Fibroblast of skin of back (primary cell): ENCODE measurements around the gene LINGO3.
A peak's percentile ranks its signal among the peaks of the same experiment; 100 is the strongest.

Source experiments
- DNase-seq: peaks from one replicate; pipeline ENCODE4 v3.0.0-alpha.2; 2013

LINGO3 gene

GRCh38 chr19:2326699-2327360 lies 18.9 kb upstream of the LINGO3 start:
- no peak for DNase-seq

- no peak for DNase-seq
These were observed 17.5 kb upstream of the LINGO3 start for GRCh38 chr19:2325281-2326046.

DNA sequence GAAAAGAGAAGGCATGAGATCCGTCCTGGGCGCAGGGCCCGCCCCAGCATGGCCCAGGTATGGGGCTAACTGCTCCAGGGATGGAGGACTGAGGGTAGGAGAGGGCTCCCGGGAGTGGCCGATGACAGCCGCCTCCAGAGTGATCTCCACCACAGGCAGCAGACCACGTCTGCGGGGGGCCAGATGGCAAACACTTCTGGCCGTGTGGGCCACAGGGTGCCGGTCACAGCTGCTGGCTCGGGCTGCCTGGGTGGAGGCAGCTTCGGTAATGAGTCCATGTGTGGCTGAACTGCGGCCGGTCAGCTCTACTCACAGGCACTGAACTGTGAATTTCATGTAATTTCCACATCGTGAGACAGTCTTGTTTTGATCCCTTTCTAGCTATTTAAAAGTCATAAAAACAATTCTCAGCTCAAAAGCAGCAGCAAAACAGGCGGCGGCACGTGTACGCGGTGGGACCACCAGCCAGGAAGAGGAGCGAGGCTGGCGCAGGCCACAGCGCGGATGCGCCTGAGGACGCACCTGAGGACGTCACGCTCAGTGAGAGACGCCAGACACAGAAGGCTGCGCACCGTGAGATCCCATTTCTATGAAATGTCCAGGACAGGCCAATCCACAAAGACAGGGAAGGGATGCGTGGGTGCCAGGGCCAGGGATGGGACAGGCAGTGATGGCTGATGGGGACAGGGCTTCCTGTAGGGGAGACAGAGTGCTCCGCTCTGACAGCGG lies 16.4 kb upstream of the LINGO3 start:
- DNase-seq, result no peak

DNA sequence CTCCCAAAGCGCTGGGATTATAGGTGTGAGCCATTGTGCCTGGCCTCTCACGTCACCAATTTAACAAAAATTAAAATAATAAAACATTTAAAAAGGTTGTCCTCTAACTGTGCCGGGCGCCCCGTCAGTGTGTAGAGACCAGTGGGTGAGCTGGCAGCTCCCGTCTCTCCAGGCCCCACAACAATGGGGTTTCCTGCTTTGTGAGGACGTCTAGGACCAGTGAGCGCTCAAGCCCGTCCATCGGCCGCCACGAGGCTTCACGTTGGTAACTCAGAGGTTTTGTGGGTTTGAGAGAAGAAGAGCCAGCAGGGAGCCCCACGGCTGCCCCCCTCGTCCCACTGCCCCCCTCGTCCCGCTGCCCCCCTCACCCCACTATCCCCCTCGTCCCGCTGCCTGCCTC lies 15.8 kb upstream of the LINGO3 start:
- no peak for DNase-seq

GRCh38 chr19:2321565-2322283 lies 13.8 kb upstream of the LINGO3 start:
- no peak for DNase-seq

- DNase-seq, result no peak
These were observed 13.0 kb upstream of the LINGO3 start for GRCh38 chr19:2320939-2321338.

- DNase-seq, result no peak
These were observed 12.1 kb upstream of the LINGO3 start for GRCh38 chr19:2320049-2320448.

DNA sequence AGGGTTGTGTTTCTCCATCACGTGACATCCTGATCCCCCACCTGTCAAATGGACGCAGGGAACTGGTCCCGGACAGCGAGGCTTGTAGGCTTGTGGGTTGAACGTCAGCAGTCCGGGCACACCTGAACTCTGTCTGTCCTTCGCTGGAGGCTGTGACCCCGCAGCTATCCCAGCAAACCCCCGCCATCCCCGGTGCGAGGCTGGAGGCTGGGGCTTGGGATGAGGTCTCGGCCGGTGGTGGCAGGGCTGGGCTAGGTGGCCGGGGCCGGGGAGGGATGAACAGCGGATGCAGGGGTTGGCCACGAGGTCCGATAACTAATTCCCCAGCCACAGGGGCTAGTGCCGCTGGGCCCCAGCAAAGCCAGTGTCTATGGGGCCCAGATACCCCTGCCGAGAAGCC lies 11.6 kb upstream of the LINGO3 start:
- DNase-seq, result no peak

DNA sequence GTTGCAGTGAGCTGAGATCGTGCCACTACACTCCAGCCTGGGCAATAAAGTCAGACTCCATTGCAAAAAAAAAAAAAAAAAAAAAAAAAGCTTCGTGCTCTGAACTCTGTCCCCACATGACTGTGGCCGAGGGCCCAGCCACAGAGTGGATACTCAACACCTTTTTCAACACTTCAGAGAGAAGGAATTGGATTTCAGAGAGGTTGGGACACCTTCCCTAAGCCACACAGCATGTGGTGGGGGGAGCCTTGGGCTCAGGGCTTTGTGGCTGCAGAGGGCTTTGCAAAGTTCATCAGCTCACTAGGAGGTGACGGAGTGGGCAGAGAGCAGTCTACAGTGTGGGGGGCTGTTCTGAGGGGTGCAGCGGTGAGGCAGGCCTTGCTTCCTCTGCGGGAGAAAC lies 11.0 kb upstream of the LINGO3 start:
- no peak for DNase-seq

GRCh38 chr19:2317756-2318155 lies 9.8 kb upstream of the LINGO3 start:
- DNase-seq, result no peak

- no peak for DNase-seq
These were observed 9.3 kb upstream of the LINGO3 start for GRCh38 chr19:2317300-2317699.

DNA sequence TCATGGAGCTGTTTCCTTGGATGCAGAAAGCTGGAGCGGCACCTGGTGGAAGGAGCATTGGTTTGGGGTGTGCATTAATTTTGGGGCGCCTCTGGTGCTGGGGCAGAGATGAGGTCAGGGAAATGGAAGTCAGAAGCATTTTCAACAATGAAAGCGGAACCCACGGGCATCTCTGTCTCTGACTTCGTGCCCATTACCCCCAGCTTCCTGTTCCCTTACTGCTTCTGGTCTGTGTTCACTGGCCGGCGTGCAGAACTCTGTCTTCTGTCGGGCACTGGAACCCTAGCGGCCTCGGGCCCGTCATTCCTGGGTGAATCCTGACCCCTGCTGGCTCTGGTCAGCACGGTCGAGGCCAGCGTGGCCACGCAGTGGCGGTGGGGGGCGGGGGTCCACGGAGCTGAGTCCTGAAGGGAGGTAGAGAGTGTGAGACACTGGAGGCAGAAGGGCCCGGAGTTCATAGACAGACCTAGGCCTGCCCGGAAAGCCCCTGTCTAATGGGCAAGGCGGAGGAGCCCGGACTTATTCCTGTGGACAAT lies 7.9 kb upstream of the LINGO3 start:
- DNase-seq, result peak; percentile 54

- no peak for DNase-seq
These were observed 7.3 kb upstream of the LINGO3 start for GRCh38 chr19:2315121-2315817.

DNA sequence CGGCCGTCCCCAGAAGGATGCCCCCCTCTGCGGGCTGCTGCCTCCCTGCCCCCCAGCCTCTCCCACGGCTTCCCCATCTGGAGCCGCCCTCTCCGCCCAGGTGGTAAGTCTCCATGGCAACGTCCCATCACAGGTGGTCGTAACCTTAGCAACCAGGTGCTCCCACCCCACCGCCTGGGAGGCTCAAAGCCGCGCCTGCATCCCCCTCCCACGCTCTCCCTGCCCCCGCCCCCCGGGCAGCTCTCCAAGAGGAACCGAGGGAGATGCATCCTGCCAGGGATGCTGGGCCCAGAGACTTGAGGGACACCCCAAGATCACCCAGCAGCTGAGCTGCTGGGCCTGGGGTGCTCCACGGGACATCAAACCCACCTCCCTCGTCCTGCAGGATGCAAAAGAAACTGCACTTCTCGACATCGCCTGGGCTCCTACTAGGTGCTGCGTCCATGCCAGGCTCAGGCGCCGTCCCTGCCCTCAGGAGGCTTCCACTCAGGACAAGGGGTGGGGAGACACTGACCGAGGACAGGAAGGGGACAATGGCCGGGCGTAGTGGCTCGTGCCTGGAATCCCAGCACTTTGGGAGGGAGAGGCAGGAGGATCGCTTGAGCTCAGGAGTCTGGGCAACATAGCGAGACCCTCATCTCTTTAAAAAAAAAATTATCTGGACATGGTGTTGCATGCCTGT lies 5.0 kb upstream of the LINGO3 start:
- DNase-seq, result no peak

GRCh38 chr19:2311093-2311492 lies 3.1 kb upstream of the LINGO3 start:
- DNase-seq, result no peak

GRCh38 chr19:2309734-2310362 lies 1.9 kb upstream of the LINGO3 start:
- DNase-seq, result peak; percentile 59

GRCh38 chr19:2307518-2308012 lies 389 bp downstream of the LINGO3 start:
- no peak for DNase-seq

- DNase-seq, result no peak
These were observed 983 bp downstream of the LINGO3 start for GRCh38 chr19:2306971-2307370.

- no peak for DNase-seq
These were observed 1.6 kb downstream of the LINGO3 start for GRCh38 chr19:2306281-2306806.

GRCh38 chr19:2305452-2306280 lies 2.3 kb downstream of the LINGO3 start:
- DNase-seq, result no peak
